WTC11 (cell line): Measurements from ENCODE around the gene CD40. TPM values are rescaled to one million over a fixed set of nuclear protein-coding genes. Genes with fewer than 3 reads are reported as not detected.

Source experiments
- ATAC-seq: fragments of 200-7000 bp; cut with Tn5 transposase; 2 replicates; pipeline ENCODE4 v1.10.0; 2021; ENCODE audit warnings: mild to moderate bottlenecking, moderate library complexity
- CTCF ChIA-PET: fragments of 300-600 bp; sonication (Branson Sonifier 250); formaldehyde crosslinking; loops from one replicate; lab custom pipeline; 2021; ENCODE audit warnings: antibody characterized with exemption; lab: Charles Lee
- POLR2A ChIA-PET: fragments of 350-600 bp; sonication (Branson Sonifier 250); formaldehyde crosslinking; loops from one replicate; lab custom pipeline; 2021; ENCODE audit warnings: antibody characterized with exemption; lab: Charles Lee
- DNase-seq: peaks from one replicate; pipeline ENCODE4 v3.0.0; 2021; ENCODE audit warnings: low spot score
- H3K27ac Mint-ChIP-seq: 2 replicates; pipeline ENCODE4 v1.8.0; 2021; ENCODE audit warnings: mixed read lengths
- H3K27me3 Mint-ChIP-seq: 2 replicates; pipeline ENCODE4 v1.8.0; 2021; ENCODE audit warnings: low read depth, mild to moderate bottlenecking, moderate library complexity, mixed read lengths
- H3K36me3 Mint-ChIP-seq: 2 replicates; pipeline ENCODE4 v1.8.0; 2021; ENCODE audit warnings: mixed read lengths
- H3K4me1 Mint-ChIP-seq: 2 replicates; pipeline ENCODE4 v1.8.0; 2022; ENCODE audit warnings: mixed read lengths
- H3K4me3 Mint-ChIP-seq: 2 replicates; pipeline ENCODE4 v1.8.0; 2021; ENCODE audit warnings: mild to moderate bottlenecking, moderate library complexity, mixed read lengths
- H3K9me3 Mint-ChIP-seq: 2 replicates; pipeline ENCODE4 v1.8.0; 2021; ENCODE audit warnings: mixed read lengths
- AFF4 ChIP-seq: sonication (generic); formaldehyde crosslinking; IDR thresholded peaks from 2 replicates; pipeline ENCODE4 v1.8.1; 2023; ENCODE audit warnings: mild to moderate bottlenecking, missing genetic modification reagents, borderline replicate concordance
- ATF1 ChIP-seq: sonication (generic); formaldehyde crosslinking; IDR thresholded peaks from 2 replicates; pipeline ENCODE4 v1.8.1; 2023; ENCODE audit warnings: mild to moderate bottlenecking, moderate library complexity, missing genetic modification reagents
- ATF2 ChIP-seq: sonication (generic); formaldehyde crosslinking; IDR thresholded peaks from 2 replicates; pipeline ENCODE4 v1.8.1; 2022; ENCODE audit warnings: low read depth, missing genetic modification reagents, borderline replicate concordance
- ATF3 ChIP-seq: sonication (generic); formaldehyde crosslinking; conservative IDR thresholded peaks from 2 replicates; pipeline ENCODE4 v1.8.1; 2022; ENCODE audit warnings: mild to moderate bottlenecking, missing genetic modification reagents
- CREB1 ChIP-seq: sonication (generic); formaldehyde crosslinking; IDR thresholded peaks from 2 replicates; pipeline ENCODE4 v1.8.0; 2023; ENCODE audit warnings: mild to moderate bottlenecking, missing genetic modification reagents
- GABPB1 ChIP-seq: sonication (generic); formaldehyde crosslinking; IDR thresholded peaks from 2 replicates; pipeline ENCODE4 v1.8.1; 2023; ENCODE audit warnings: mild to moderate bottlenecking, missing genetic modification reagents
- HMGXB4 ChIP-seq: sonication (generic); formaldehyde crosslinking; IDR thresholded peaks from 2 replicates; pipeline ENCODE4 v1.8.1; 2023; ENCODE audit warnings: mild to moderate bottlenecking, moderate library complexity, missing genetic modification reagents
- JAZF1 ChIP-seq: fragments of 250-450 bp; sonication (Bioruptor Pico); IDR thresholded peaks from 2 replicates; pipeline ENCODE4 v1.9.0; 2021; ENCODE audit warnings: moderate library complexity, mild to moderate bottlenecking, inconsistent platforms
- JUN ChIP-seq: sonication (generic); formaldehyde crosslinking; IDR thresholded peaks from 2 replicates; pipeline ENCODE4 v1.8.0; 2023; ENCODE audit warnings: mild to moderate bottlenecking, missing genetic modification reagents
- MXD4 ChIP-seq: fragments of 250-450 bp; sonication (Bioruptor Pico); IDR thresholded peaks from 2 replicates; pipeline ENCODE4 v1.8.0; 2021; ENCODE audit warnings: mild to moderate bottlenecking, moderate library complexity, borderline replicate concordance
- MYBL2 ChIP-seq: sonication (generic); formaldehyde crosslinking; IDR thresholded peaks from 2 replicates; pipeline ENCODE4 v1.8.1; 2023; ENCODE audit warnings: mild to moderate bottlenecking, moderate library complexity, missing genetic modification reagents
- RORB ChIP-seq: fragments of 250-450 bp; sonication (Bioruptor Pico); IDR thresholded peaks from 2 replicates; pipeline ENCODE4 v1.9.0; 2021; ENCODE audit warnings: mild to moderate bottlenecking
- TP53 ChIP-seq: sonication (generic); formaldehyde crosslinking; IDR thresholded peaks from 2 replicates; pipeline ENCODE4 v1.8.1; 2023; ENCODE audit warnings: mild to moderate bottlenecking, missing genetic modification reagents
- ZBTB43 ChIP-seq: sonication (generic); formaldehyde crosslinking; IDR thresholded peaks from 2 replicates; pipeline ENCODE4 v1.8.1; 2023; ENCODE audit warnings: mild to moderate bottlenecking, missing genetic modification reagents
- ZMAT4 ChIP-seq: fragments of 250-450 bp; sonication (Bioruptor Pico); IDR thresholded peaks from 2 replicates; pipeline ENCODE4 v1.9.0; 2021; ENCODE audit warnings: mild to moderate bottlenecking
- ZNF138 ChIP-seq: sonication (generic); formaldehyde crosslinking; conservative IDR thresholded peaks from 2 replicates; pipeline ENCODE4 v1.8.1; 2022; ENCODE audit warnings: mild to moderate bottlenecking, moderate library complexity, missing genetic modification reagents
- ZNF425 ChIP-seq: fragments of 250-450 bp; sonication (Bioruptor Pico); conservative IDR thresholded peaks from 2 replicates; pipeline ENCODE4 v1.9.0; 2021; ENCODE audit warnings: mild to moderate bottlenecking
- ZNF671 ChIP-seq: fragments of 250-450 bp; sonication (Bioruptor Pico); IDR thresholded peaks from 2 replicates; pipeline ENCODE4 v1.8.0; 2021; ENCODE audit warnings: mild to moderate bottlenecking
- total RNA-seq: library from RNA; stranded (reverse); gene quantifications from 3 replicates; pipeline ENCODE4 v1.2.3, GENCODE V29; 2021

Gene CD40
- total RNA-seq, 1 experiment from 2014 or later = 14.8 TPM

GRCh38 chr20:46122516-46123481 lies 4.7 kb downstream of the CD40 start:
- POLR2A ChIA-PET = no interaction called here
- no peak for TF ChIP-seq TP53
- no peak for TF ChIP-seq ZNF425 (CRISPR knock-in tag)
- TF ChIP-seq HMGXB4 (CRISPR knock-in tag) = no peak
- no peak for TF ChIP-seq ATF3 (CRISPR knock-in tag)
- TF ChIP-seq GABPB1 (CRISPR knock-in tag) = no peak
- no peak for TF ChIP-seq ZMAT4 (CRISPR knock-in tag)
- TF ChIP-seq ZNF138 (CRISPR knock-in tag) = no peak
- TF ChIP-seq JUN (CRISPR knock-in tag) = no peak
- TF ChIP-seq ATF2 = no peak
- no peak for TF ChIP-seq ZNF671 (CRISPR knock-in tag)
- TF ChIP-seq CREB1 (CRISPR knock-in tag) = no peak
- TF ChIP-seq JAZF1 (CRISPR knock-in tag) = no peak
- no peak for TF ChIP-seq ZBTB43
- no peak for TF ChIP-seq ATF1 (CRISPR knock-in tag)
- Mint-ChIP-seq H3K4me3 (no peak overlapping the region), H3K9me3 (no peaks in the 10 kb centered on the region), H3K27ac (no peak overlapping the region), H3K36me3 (peaks cover 24% of the 10 kb centered on the region), H3K27me3 (peaks cover 6% of the 10 kb centered on the region), H3K4me1 (peaks cover 7% of the 10 kb centered on the region)
- no peak for DNase-seq
- no peak for ATAC-seq
- CTCF ChIA-PET = interaction anchor here (1.1 kb wide), 1 partner anchor 241 kb away, joined by 5 read pairs; no protein-coding TSS in a partner anchor

GRCh38 chr20:46123482-46124245 lies 5.5 kb downstream of the CD40 start:
- no peak for ATAC-seq
- H3K27me3 Mint-ChIP-seq = peaks cover 4% of the 10 kb centered on the region; the same call in 1 of the 2 replicates
- CTCF ChIA-PET = no interaction called here
- H3K36me3 Mint-ChIP-seq = peaks cover 24% of the 10 kb centered on the region
- no peak overlapping the region for H3K27ac Mint-ChIP-seq
- H3K9me3 Mint-ChIP-seq = no peaks in the 10 kb centered on the region
- no peak overlapping the region for H3K4me3 Mint-ChIP-seq
- no peak for DNase-seq
- POLR2A ChIA-PET = no interaction called here
- peaks cover 4% of the 10 kb centered on the region; the same call in 1 of the 2 replicates for H3K4me1 Mint-ChIP-seq
- TF ChIP-seq ATF2 (no peak), MXD4 (CRISPR knock-in tag) (no peak), ZNF138 (CRISPR knock-in tag) (no peak), AFF4 (CRISPR knock-in tag) (no peak), RORB (no peak), MYBL2 (CRISPR knock-in tag) (no peak)
